HCT116 (cell line): Measurements from ENCODE around the gene KRT78. TPM values are rescaled to one million over a fixed set of nuclear protein-coding genes. Genes with fewer than 3 reads are reported as not detected.

Source experiments
- ATAC-seq: fragments of 200-7000 bp; cut with Tn5 transposase; 2 replicates; pipeline ENCODE4 v1.9.1; 2020; ENCODE audit warnings: mild to moderate bottlenecking, moderate library complexity
- BruUV-seq: library from RNA; stranded (reverse); fragments of 400-500 nt; replicated peaks from 2 replicates; lab custom pipeline; 2021; lab: Mats Ljungman, UMichigan
- CTCF ChIA-PET: fragments of 300-600 bp; sonication (Branson Sonifier 250); formaldehyde crosslinking; loops from one replicate; lab custom pipeline; 2021; ENCODE audit warnings: antibody characterized with exemption; lab: Charles Lee
- POLR2A ChIA-PET: fragments of 300-600, 350-600 bp; sonication (Branson Sonifier 250); formaldehyde crosslinking; loops from one replicate; lab custom pipeline; 2021; ENCODE audit warnings: antibody characterized with exemption; lab: Charles Lee
- RAD21 ChIA-PET, 2 experiments: fragments of 300-600 bp; sonication (Branson Sonifier 250); formaldehyde crosslinking; loops; one replicate each; lab custom pipeline; 2023; ENCODE audit warnings: low total read pairs in 2 of 2; ENCODE audit not compliant: uncharacterized antibody in 2 of 2, unreplicated experiment in 2 of 2, low non-redundant PET in 1 of 2; lab: Charles Lee
- DNase-seq: peaks from one replicate; pipeline ENCODE4 v3.0.0-alpha.2; 2010; ENCODE audit warnings: low read depth, low spot score
- H2AFZ ChIP-seq: fragments of 200-600 bp; shearing (Covaris generic), sonication (generic); 2 replicates; pipeline ENCODE4 v1.6.1; 2017; ENCODE audit warnings: low read depth, mixed run types, mixed read lengths, antibody characterized with exemption, low read length; ENCODE audit not compliant: poor library complexity, severe bottlenecking
- H3K27ac ChIP-seq: 2 replicates; pipeline ENCODE4 v1.5.1; 2012; ENCODE audit warnings: low read depth, low read length
- H3K27me3 ChIP-seq: fragments of 200-600 bp; sonication (generic); 2 replicates; pipeline ENCODE4 v1.6.1; 2016; ENCODE audit warnings: mixed run types, low read length, mixed read lengths; ENCODE audit not compliant: insufficient read depth
- H3K36me3 ChIP-seq, 2 experiments: fragments of 200-500 bp in 1 of 2; fragments of 200-600 bp in 1 of 2; sonication (Bioruptor generic) in 1 of 2; sonication (generic) in 1 of 2; 2 replicates each; pipeline versions ENCODE4 v1.5.1 to v1.6.1; 2014 to 2016; ENCODE audit warnings: low read length in 2 of 2, inconsistent platforms in 1 of 2, mixed read lengths in 1 of 2, mixed run types in 1 of 2; ENCODE audit not compliant: insufficient read depth in 2 of 2, control insufficient read depth in 1 of 2
- H3K4me1 ChIP-seq, 2 experiments: fragments of 200-600 bp in 1 of 2; sonication (generic) in 1 of 2; 2 replicates each; pipeline versions ENCODE4 v1.5.1 to v1.6.1; 2012 to 2017; ENCODE audit warnings: low read length in 2 of 2, inconsistent platforms in 1 of 2, mild to moderate bottlenecking in 1 of 2, mixed read lengths in 1 of 2, mixed run types in 1 of 2, moderate library complexity in 1 of 2; ENCODE audit not compliant: insufficient read depth in 2 of 2, control insufficient read depth in 1 of 2
- H3K4me2 ChIP-seq: fragments of 200-600 bp; sonication (generic); 2 replicates; pipeline ENCODE4 v1.6.1; 2017; ENCODE audit warnings: mixed run types, low read length, mixed read lengths
- H3K4me3 ChIP-seq, 2 experiments: fragments of 200-600 bp in 1 of 2; sonication (generic) in 1 of 2; replicated peaks in 1 of 2; 2 replicates each; pipeline ENCODE4 v1.5.1; 2011 to 2016; ENCODE audit warnings: low read length in 2 of 2, control low read depth in 1 of 2, low read depth in 1 of 2, mild to moderate bottlenecking in 1 of 2, mixed read lengths in 1 of 2, mixed run types in 1 of 2
- H3K79me2 ChIP-seq: fragments of 200-600 bp; sonication (generic); 2 replicates; pipeline ENCODE4 v1.6.1; 2017; ENCODE audit warnings: mild to moderate bottlenecking, mixed run types, low read length, moderate library complexity, mixed read lengths; ENCODE audit not compliant: insufficient read depth
- H3K9ac ChIP-seq: fragments of 200-600 bp; sonication (generic); 2 replicates; pipeline ENCODE4 v1.6.1; 2016; ENCODE audit warnings: low read length, mixed read lengths
- H3K9me2 ChIP-seq: fragments of 200-600 bp; sonication (generic), shearing (Covaris generic); 2 replicates; pipeline ENCODE4 v1.6.1; 2017; ENCODE audit warnings: mixed run types, mild to moderate bottlenecking, moderate library complexity; ENCODE audit not compliant: insufficient read depth
- H3K9me3 ChIP-seq, 2 experiments: fragments of 200-500 bp in 1 of 2; fragments of 200-600 bp in 1 of 2; sonication (Bioruptor generic) in 1 of 2; sonication (generic) in 1 of 2; 2 replicates each; pipeline ENCODE4 v1.6.1; 2014 to 2017; ENCODE audit warnings: low read length in 2 of 2, mixed read lengths in 2 of 2, inconsistent platforms in 1 of 2, low read depth in 1 of 2, mild to moderate bottlenecking in 1 of 2, mixed run types in 1 of 2, moderate library complexity in 1 of 2; ENCODE audit not compliant: control insufficient read depth in 1 of 2, insufficient read depth in 1 of 2
- H4K20me1 ChIP-seq: fragments of 200-600 bp; sonication (generic), shearing (Covaris generic); 2 replicates; pipeline ENCODE4 v1.6.1; 2017; ENCODE audit warnings: mixed run types, mild to moderate bottlenecking, moderate library complexity; ENCODE audit not compliant: insufficient read depth
- EZH2 ChIP-seq: fragments of 200-600 bp; sonication (generic); IDR thresholded peaks from 2 replicates; pipeline ENCODE4 v1.6.1; 2017; ENCODE audit warnings: antibody characterized with exemption, mixed run types
- EZH2phosphoT487 ChIP-seq: fragments of 200-600 bp; IDR thresholded peaks from 2 replicates; pipeline ENCODE4 v1.6.1; 2018; ENCODE audit warnings: antibody characterized with exemption, borderline replicate concordance
- JUND ChIP-seq: IDR thresholded peaks from 2 replicates; pipeline ENCODE4 v1.6.1; 2012
- SP1 ChIP-seq: IDR thresholded peaks from 2 replicates; pipeline ENCODE4 v1.6.1; 2012; ENCODE audit warnings: low read depth
- YY1 ChIP-seq: IDR thresholded peaks from 2 replicates; pipeline ENCODE4 v1.6.1; 2011; ENCODE audit warnings: low read length, low read depth, moderate library complexity, mild to moderate bottlenecking; ENCODE audit not compliant: insufficient replicate concordance; ENCODE audit errors: extremely low read depth
- intact Hi-C: fragments of 100-400 bp; cut with micrococcal nuclease; formaldehyde crosslinking; loops from 2 replicates; pipeline ENCODE4 v1.10.0; 2022
- total RNA-seq: library from RNA; stranded (reverse); gene quantifications from one replicate; pipeline ENCODE4 v1.2.1, GENCODE V29; 2021; ENCODE audit not compliant: unreplicated experiment
- TF ChIP-seq, protein P1 (sequence below): IDR thresholded peaks from 2 replicates; pipeline ENCODE4 v1.6.1; 2012; ENCODE audit warnings: low read depth
- TF ChIP-seq, protein P2 (sequence below): IDR thresholded peaks from 2 replicates; pipeline ENCODE4 v1.6.1; 2012
- TF ChIP-seq, protein P3 (sequence below): IDR thresholded peaks from 2 replicates; pipeline ENCODE4 v1.6.1; 2012

Gene KRT78
- total RNA-seq, 1 experiment from 2014 or later, result not detected

GRCh38 chr12:52792185-52793029 lies 56.4 kb downstream of the KRT78 start:
- no peaks in the 10 kb centered on the region for H3K27me3 ChIP-seq
- ChIA-PET CTCF (no interaction called here), POLR2A (no interaction called here), RAD21 (no interaction called here)
- H3K36me3 ChIP-seq, result no peaks in the 10 kb centered on the region
- ATAC-seq, result no peak
- TF ChIP-seq SP1, result no peak
- TF ChIP-seq, protein P1, sequence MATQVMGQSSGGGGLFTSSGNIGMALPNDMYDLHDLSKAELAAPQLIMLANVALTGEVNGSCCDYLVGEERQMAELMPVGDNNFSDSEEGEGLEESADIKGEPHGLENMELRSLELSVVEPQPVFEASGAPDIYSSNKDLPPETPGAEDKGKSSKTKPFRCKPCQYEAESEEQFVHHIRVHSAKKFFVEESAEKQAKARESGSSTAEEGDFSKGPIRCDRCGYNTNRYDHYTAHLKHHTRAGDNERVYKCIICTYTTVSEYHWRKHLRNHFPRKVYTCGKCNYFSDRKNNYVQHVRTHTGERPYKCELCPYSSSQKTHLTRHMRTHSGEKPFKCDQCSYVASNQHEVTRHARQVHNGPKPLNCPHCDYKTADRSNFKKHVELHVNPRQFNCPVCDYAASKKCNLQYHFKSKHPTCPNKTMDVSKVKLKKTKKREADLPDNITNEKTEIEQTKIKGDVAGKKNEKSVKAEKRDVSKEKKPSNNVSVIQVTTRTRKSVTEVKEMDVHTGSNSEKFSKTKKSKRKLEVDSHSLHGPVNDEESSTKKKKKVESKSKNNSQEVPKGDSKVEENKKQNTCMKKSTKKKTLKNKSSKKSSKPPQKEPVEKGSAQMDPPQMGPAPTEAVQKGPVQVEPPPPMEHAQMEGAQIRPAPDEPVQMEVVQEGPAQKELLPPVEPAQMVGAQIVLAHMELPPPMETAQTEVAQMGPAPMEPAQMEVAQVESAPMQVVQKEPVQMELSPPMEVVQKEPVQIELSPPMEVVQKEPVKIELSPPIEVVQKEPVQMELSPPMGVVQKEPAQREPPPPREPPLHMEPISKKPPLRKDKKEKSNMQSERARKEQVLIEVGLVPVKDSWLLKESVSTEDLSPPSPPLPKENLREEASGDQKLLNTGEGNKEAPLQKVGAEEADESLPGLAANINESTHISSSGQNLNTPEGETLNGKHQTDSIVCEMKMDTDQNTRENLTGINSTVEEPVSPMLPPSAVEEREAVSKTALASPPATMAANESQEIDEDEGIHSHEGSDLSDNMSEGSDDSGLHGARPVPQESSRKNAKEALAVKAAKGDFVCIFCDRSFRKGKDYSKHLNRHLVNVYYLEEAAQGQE, result no peak
- no peak for TF ChIP-seq JUND
- no peak for TF ChIP-seq YY1
- TF ChIP-seq, protein P2, sequence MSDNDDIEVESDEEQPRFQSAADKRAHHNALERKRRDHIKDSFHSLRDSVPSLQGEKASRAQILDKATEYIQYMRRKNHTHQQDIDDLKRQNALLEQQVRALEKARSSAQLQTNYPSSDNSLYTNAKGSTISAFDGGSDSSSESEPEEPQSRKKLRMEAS, result no peak
- TF ChIP-seq EZH2, result no peak
- no peak for TF ChIP-seq EZH2phosphoT487
- TF ChIP-seq, protein P3, sequence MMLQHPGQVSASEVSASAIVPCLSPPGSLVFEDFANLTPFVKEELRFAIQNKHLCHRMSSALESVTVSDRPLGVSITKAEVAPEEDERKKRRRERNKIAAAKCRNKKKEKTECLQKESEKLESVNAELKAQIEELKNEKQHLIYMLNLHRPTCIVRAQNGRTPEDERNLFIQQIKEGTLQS, result no peak
- H3K79me2 ChIP-seq, result no peaks in the 10 kb centered on the region
- no peak overlapping the region for H3K27ac ChIP-seq
- no peak overlapping the region for H3K4me3 ChIP-seq
- no peak overlapping the region for H2AFZ ChIP-seq
- no peak overlapping the region for H3K9ac ChIP-seq
- no peak for DNase-seq
- H3K9me2 ChIP-seq, result no peaks in the 10 kb centered on the region
- no peaks in the 10 kb centered on the region for H3K9me3 ChIP-seq
- H3K4me2 ChIP-seq, result no peak overlapping the region
- no TSS peak for BruUV-seq
- intact Hi-C loops, result no loop called here
- H3K4me1 ChIP-seq, result peaks cover 0 to 15% of the 10 kb centered on the region in 2 experiments; a peak in 1 of 4 replicates
- H4K20me1 ChIP-seq, result no peaks in the 10 kb centered on the region
